ENCODE results near the gene ANKRD40.
"Not testable (repeated sequence)": the region's sequence is repeated elsewhere in the genome, so short reads cannot be mapped to it uniquely, and the experiment has no call there.

ANKRD40 gene

DNA sequence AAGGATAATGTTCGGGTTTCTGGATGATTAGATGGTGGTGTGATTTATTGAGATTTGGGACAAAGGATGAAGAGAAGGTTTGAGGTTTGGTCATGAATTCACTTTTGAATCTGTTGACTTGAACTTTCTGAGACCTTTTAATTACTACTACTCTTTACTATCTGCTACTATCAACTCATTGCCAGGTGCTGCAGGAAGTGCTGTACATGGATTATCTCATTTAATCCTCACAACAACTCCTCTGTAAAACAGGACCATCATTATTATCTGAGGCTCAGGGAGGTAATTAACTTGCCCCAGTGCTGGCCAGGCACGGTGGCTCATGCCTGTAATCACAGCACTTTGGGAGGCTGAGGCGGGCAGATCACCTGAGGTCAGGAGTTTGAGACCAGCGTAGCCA is 2.9 kb upstream of the ANKRD40 start:
- no peak for DNase-seq

DNA sequence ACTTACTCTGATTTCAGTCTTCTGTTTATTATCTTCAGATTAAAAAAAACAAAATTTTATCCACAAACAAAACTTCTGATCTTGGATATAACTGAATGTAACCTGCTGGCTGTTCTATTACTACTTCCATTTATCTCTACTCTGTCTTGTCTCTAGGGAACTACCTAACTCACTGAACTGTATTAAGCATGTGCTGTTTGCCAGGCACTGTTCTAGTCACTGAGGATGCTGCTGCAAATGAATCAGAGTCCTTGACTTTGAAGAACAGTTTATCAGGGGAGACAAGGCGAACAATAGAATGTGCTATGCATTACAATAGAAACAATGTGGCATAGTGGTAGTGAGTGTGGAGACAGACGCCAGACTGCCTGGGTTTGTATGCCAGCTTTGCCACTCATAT is 2.3 kb upstream of the ANKRD40 start:
- DNase-seq = no peak

DNA sequence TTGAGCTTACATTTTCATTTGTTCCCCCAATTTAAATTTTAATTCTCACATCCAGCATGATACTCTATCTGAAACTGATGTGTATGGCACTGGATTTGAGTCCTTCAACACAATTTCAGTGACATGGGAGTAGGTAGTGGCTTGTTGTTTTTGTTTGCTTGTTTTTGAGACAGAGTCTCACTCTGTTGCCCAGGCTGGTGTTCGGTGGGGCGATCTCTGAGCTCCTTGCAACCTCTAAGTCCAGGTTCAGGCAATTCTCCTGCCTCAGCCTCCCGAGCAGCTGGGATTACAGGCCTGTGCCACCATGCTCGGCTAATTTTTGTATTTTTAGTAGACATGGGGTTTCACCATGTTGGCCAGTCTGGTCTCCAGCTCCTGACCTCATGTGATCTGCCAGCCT is 1.3 kb upstream of the ANKRD40 start:
- DNase-seq = not testable (repeated sequence)

DNA sequence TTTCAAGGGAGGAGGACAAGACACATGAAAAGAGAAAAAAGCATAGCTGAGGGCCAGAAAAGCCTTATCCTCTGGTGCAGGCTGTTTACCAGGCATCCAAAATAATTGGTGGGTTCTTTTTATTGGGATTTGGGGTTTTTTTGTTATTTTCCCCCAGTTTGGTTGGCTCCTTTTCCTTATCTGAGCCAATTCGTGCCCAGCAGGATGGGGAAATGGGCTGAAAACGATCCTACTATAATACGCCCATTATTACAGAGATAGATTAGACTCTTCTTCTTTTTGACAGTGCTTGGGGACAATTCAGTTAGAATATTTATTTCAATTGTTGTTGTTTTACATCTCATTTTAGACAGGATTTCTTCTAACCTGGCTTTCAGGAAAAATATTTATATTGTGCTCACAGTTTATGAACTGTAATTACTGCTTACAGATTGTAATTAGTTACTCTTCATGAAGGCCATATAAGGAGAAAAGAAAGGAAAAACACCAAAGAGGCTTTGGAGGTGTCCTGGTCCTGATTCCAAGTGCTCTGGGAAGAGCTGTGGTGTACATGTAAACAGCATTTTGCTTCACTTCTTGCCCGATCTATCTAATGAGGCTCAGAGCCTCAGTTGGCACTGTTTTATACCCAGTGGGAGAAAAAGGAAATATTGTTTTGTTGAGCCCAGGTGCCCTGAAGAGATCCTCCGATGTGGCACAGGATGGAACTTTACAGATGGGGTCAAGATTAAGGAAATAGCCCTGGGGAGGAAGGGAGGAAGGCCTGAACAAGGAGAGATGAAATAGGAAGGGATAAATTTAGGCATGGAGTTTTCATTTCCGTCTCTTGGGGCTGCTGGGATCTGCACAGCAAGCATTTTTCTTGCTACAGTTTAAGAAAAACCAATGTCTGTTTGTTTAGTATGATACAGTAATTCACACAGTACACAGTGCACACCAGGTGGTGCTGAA is 611 bp upstream of the ANKRD40 start:
- no peak for DNase-seq

DNA sequence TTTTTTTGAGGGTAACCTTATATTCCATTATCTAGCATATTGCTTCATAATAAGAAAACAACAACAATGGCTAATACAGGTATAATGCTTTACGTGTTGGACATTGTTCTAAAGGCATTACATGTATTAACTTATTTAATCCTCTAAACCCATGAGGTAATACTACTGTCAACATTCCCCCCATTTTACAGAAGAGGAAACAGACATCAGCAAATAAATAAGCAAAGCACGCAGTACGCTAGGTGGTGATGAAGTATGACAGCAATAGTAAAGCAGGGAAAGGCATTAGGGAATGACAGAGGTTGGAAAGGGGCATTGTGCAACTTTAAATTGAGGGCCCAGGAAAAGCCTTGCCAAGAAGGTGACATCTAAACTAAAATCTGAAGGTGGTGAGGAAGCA is 4.6 kb downstream of the ANKRD40 start:
- DNase-seq = no peak

DNA sequence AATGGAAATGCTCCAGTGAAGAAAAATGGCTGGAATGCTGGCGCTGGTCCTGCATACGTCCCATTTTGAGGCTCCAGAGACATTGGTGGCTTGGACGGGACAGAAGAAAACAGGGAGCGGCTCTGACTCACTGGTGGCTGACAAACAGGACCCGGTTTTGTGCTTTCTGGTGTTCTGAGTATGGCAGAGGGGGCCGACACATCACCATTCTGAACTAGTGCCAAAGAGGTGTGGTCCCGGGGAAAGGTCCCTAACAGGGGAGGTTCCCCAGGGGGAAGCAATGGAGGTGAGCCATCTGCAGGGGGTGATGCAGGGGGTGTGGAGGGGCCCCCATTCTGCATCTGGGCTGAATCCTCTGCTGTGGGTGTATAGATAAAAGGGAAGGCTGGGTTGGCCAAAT is 8.3 kb downstream of the ANKRD40 start:
- DNase-seq = no peak

DNA sequence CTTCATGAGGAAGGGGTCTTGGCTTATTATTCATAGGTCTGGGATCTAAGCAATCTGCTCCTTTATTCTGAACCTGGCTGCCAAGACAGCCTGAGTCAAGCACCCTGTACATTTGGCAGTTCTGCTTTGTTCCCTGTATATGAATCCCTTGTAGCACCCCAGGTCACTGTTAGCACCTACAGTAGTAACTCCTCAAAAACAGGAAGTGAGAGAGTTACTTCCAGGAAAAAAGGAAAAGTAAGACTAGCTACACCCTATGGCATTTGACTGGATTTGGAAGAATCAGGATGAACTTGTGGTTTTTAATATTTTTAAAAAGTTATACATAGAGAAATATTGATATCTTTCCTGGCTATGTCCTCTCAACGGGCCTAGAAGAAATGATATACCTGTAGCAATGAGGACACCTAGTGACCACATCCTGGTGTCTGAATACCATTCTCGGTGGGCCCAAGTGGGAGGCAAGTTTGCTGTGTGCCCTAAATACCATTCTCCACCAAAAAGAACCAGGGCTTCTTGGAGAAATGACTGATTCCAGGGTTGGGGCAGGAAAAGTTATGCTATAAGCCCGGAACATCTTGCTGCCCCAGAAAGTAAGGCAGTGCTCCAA is 9.9 kb downstream of the ANKRD40 start:
- DNase-seq = no peak

DNA sequence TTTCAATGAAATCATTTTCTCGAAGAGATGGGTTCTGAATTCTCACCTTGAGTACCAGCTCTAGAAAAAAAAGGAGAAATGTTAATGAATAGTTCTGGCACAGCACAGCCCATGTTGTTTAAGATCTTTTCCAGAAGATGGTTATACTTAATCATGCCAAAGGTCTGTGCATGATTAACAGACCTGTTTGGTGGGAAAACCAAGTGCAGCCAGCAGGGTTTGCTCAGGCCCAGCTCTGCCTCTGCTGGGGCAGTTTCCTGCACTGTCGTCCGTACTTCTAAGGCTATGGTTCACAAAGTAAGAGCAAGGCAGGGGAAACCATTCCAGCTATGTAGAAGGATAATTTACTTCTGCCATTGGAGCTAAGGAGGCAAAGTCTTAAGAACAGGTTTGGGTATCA is 10.7 kb downstream of the ANKRD40 start:
- DNase-seq = no peak

DNA sequence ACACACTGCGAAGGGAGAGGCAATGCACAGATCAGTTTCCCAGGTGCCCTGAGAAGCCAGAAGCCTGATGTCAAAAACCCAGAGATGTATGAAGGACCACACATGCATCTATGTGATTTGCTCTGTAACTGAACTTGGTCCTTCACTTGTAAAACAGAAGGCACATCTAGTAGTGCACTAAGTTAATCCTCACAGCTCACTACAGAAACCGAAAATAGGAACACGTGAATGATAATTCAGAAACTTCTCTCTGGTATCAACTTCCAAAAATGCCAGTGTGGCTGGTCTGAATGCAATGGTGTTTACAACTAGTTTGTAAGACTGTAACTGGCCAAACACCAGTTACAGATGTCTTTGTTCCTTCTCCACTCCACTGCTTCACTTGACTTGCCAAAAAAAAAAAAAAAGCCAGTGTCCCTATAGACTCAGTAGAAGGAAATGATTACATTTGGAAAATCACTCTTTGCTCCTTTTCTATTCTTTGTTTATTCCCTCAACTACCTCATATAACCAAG is 11.3 kb downstream of the ANKRD40 start:
- no peak for DNase-seq

DNA sequence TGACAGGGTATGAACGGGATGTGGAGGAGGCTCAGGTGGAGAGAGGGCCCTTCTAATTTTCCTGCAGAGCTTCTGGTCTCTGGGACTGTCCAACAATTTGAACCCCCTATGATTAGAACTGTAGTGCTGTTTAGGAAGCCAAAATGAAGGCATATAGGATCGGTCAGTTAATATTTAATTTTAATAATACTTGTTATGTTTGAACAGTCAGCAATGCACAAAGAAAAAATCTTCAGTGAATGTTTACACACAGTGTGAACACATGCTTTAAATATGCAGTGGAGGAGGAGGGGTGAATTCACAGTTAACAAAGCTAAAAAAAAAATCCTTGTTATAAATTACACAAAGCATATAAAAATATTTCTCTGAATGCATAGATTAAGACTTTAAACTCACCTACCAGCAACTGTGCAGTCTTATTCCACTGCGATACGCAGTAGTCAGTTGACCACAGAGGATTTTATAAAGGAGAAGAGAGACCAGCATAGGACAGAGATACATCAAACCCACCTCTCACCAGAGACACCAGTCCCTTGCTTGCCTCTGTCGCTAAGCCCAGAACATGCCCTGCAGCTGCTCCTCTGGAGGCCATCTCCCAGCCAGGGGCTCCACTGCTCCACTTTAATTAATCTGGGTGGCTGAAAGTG is 14.6 kb downstream of the ANKRD40 start:
- DNase-seq = no peak

DNA sequence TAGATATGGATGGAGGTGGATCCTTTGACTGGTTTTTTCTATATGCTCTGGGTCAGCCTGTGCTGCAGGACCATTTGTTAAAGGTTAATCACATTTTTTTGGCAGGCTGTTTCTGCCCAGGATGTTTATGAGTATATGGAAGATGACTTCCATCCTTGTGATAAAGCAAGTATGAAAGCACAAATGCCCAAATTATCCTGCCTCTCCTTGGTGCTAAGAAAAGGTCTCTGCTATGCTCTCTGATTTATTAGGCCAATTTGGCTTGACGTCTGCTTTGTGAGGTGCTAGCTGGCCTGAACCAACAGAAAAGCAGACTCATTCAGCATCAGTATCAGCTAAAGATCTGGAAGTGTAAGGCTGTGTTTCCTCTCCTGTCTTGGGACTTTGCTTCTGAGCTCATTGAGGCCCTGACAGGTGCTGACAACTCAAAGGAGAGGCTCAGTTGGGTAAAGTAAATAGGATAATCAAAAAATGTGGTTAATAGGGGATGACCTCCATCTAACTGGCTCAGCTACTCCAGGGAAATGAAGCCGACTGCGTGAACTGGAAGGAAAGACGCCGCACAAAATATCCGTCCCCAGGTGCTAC is 15.2 kb downstream of the ANKRD40 start:
- DNase-seq = no peak

DNA sequence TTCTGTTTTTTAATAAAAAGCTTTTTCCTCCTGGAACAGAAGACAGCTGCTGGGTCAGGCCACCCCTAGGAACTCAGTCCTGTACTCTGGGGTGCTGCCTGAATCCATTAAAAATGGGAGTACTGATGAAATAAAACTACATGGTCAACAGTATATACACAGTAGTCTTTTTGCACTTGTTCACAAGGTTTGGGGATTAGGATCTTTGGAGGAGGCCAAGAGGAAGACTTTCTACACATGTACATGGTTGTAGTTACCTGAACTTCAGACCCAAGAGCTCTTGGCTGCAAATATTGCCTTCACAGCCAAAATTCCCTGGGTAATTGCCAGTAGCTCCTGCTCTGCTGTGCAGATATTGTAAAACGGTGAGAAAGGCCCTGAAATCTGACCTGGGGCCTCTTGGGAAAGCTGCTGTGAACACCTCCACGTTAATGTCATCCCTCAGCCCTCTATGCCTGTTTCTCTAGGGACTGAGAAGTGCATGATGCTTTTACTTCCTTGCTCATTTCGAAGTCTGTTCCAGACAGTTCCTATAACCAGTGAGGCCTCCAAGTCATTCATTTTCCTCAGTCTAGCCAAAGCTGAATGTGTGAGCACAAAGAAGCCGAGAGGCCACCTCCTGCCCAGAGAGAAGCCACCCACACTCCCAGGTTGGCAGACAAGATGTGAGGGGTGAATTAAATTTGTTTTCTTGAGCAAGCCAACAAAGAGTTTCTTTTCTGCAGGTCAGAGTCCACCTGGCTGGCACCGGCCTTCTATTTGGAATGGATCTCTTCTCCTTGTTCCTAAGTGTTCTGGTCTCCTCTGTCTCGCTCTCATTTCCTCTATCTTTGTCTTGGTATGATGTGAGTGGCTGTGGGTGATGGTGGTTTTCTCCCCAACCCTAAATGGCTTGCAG is 15.9 kb downstream of the ANKRD40 start:
- no peak for DNase-seq

DNA sequence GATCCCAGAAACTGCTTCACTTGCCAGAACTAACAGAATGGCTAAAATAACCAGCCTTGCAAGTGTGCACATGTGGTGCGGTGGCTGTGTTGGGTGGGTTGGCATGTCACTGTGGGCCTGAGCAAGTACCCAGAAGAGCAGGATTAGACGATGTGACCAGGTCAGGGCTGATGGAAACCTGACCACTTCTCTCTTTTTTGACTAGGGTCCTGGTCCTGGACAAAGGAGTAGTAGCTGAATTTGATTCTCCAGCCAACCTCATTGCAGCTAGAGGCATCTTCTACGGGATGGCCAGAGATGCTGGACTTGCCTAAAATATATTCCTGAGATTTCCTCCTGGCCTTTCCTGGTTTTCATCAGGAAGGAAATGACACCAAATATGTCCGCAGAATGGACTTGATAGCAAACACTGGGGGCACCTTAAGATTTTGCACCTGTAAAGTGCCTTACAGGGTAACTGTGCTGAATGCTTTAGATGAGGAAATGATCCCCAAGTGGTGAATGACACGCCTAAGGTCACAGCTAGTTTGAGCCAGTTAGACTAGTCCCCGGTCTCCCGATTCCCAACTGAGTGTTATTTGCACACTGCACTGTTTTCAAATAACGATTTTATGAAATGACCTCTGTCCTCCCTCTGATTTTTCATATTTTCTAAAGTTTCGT is 16.7 kb downstream of the ANKRD40 start:
- no peak for DNase-seq

DNA sequence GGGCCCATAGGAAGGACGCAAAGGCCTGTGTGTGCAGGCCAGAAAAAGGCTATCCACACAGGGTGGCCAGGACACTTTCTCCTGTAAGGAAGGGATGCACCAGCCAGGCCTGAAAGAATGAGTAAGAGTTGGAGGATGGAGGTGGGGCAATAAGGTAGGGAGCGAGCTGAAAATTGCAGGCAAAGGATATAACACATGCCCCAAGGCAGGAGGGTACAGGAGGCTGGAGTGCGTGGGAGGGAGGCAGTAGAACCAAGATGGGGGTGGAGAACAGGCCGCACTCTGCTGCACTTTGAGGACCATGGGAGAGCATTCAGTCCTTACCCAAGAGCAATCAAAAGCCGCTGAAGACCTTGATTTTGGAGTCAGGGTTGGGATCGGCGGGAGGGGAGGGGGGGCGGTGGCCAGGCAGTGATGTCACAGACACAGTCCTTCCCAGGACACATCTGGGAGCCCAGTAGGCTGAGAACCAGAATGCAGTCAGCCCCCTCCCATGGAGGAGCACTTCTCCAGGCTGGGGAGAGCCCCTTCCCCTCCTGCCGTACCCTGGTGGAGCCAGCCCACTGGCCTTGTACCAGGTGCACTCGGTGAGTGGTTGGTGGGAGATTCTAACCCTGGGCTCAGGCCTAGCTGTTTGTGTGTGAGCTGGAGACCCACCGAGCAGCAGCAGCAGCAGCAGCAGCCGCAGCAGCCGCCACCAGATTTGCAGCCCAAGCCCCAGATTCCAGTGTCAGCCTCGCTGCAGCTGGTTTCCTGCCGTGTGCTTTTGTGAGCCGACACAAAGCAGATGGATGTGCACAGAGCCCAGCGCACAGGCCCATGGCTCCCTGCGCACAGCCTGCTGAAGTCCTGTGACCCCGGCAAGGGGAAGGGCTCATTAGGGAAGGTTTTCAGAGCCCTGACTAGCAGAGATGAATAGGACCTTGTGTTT is 17.5 kb downstream of the ANKRD40 start:
- no peak for DNase-seq

DNA sequence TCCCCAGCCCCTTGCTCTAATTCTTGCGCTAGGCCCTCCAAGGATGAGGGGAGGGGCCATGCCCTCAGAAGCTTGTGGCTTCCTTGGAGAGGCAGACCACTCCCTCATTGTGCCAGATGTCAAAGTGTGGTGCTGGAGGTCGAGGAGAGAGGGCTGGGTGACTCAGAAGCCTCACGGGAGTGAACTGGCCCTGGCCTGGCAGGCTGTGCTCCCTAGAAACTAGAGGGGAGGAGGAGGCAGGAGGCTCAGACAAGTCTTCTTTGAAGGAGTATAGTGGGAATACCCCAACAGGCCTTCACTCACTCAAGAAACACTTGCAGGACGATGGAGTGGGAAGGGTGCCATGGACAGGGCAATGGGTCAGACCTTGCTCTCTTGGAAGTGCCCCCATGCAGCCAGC is 18.5 kb downstream of the ANKRD40 start:
- no peak for DNase-seq

DNA sequence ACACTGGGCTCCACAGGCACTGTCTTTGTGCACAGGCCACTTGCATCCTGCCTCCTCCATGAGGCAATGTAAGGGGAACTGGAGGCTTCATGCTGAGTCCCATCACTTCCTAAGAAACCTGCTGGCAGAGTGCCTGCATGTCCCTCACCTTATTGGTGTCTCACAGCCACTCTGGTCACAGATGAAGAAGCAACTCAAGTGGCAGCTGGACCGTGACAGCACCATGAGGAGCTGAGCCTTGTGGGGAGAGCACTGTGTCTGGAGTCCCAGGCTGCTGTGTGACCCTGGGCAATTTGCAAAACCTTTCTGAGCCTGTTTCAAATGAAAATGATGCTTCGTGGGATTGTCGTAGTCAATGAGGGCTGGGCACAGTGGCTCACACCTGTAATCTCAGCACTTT is 19.5 kb downstream of the ANKRD40 start:
- DNase-seq = no peak

DNA sequence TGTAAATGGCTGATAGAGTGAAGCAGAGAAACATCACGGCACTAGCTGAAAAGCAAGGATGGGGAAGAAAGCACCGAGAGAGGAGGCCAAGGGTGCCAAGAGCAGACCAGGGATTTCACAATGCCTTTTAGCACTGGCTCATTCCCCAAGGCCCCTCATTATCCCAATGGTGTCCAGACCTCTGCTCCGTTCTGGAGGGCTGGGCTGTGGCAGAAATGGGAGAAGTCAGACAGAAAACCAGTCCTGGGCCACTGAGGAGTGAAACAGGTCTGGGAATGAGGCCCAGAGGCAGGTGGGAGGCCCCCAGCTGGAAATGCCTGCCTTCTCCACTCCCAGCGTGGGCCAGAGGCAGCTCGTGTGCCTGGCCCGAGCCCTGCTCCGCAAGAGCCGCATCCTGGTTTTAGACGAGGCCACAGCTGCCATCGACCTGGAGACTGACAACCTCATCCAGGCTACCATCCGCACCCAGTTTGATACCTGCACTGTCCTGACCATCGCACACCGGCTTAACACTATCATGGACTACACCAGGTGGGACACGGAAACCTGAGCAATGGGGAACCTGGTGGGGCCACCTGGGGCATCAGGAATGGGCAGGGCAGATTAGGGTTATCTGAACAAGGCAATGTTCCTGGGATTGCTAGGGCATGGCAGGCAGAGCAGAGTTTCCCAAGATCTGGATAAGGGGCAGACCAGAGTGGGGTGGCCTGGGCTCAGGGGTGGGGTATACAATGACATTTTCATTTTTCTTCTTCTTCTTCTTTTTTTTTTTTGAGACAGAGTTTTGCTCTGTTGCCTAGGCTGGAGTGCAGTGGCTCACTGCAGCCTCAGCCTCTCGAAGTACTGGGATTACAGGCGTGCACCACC is 20.3 kb downstream of the ANKRD40 start:
- DNase-seq = no peak

DNA sequence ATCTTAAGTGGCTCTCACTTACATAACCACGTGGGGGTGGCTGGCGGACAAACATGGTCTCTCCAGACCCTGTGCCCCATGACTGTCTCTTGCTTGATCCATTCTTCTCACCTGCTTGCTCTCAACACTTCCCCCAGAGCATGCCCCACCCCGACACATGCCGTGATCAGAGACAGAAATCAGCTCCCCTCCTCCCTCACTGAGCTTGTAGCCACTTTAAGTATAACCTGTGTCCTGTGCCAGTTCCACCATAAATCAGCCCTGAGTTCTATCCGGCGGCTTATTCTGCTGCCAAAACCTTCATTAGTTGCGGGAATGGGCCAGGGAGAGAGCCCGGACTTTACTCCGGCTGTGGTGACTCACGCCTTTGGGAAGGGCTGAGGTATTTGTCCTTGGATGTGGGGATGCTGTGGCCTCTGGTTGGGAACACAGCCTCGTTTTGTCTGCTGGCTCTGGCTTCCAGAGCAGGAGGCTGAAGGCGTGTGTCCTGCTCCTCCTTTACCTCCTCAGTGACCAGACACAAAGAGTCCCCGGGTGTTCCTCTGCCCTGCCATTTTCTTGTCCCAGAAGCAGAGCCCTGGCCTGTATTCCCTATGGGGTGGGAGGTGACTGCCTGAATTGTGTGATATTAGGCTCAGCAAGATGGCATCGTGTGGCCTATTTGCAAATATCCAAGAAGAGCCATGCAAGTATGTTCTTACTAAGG is 21.1 kb downstream of the ANKRD40 start:
- no peak for DNase-seq
